ENCODE results near the gene TAF1L. TPM values are rescaled to one million over a fixed set of nuclear protein-coding genes. Genes with fewer than 3 reads are reported as not detected.

Gene TAF1L
- total RNA-seq, 4 donors from 2014 or later: 0.17 TPM; not detected in 3

GRCh38 chr9:32606811-32607210 is 28.7 kb downstream of the TAF1L start:
- TF ChIP-seq, protein P1, sequence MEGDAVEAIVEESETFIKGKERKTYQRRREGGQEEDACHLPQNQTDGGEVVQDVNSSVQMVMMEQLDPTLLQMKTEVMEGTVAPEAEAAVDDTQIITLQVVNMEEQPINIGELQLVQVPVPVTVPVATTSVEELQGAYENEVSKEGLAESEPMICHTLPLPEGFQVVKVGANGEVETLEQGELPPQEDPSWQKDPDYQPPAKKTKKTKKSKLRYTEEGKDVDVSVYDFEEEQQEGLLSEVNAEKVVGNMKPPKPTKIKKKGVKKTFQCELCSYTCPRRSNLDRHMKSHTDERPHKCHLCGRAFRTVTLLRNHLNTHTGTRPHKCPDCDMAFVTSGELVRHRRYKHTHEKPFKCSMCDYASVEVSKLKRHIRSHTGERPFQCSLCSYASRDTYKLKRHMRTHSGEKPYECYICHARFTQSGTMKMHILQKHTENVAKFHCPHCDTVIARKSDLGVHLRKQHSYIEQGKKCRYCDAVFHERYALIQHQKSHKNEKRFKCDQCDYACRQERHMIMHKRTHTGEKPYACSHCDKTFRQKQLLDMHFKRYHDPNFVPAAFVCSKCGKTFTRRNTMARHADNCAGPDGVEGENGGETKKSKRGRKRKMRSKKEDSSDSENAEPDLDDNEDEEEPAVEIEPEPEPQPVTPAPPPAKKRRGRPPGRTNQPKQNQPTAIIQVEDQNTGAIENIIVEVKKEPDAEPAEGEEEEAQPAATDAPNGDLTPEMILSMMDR (IDR thresholded peaks at IDR 0.05; ENCODE audit: low read depth): no peak

DNA sequence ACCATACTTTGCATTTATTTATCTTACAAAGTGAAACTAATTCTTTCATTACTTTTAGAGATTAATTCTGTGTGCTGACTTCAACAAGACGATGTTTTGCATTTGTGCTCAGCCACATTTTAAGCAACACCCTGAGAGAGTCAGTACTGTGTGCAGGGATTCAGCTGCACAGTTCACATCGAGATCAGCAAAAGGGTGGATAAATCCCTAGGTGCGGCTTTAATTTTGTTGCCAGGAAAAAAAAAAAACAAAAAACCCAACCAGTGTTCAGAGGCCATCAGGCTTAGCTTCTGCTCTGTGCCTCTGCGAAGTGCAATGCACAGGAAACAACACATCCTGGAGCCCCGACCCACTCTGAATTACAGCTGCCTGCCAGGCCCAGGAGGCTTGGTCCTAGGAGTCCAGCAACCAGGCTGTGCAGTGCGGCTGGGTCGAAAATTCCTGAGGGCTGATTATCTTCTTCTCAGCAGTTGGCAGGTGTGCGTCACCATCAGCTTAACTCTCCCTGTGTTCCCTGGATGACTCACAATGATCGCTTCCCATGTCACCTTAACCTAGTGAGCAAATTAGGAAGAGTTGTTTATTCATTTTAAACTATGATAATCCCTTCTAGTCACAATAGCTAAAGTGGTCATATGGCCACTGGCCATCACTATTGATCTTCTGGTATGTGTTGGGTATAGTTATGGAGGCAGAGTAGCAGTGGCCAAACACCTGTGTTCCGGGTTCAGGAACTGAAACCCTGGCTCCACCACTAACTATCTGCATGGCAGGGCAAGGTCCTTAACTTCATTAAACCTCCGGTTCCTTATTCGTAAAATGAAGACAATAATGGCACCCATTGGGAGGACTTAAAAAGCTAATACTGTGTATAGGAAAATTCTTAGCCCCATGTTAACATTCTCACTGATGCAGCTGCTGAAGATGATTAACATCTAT is 31.3 kb downstream of the TAF1L start:
- TF ChIP-seq, protein P1 (IDR thresholded peaks at IDR 0.05; ENCODE audit: low read depth): no peak

GRCh38 chr9:32596936-32597335 is 38.5 kb downstream of the TAF1L start:
- TF ChIP-seq, protein P1 (IDR thresholded peaks at IDR 0.05; ENCODE audit: low read depth): no peak

DNA sequence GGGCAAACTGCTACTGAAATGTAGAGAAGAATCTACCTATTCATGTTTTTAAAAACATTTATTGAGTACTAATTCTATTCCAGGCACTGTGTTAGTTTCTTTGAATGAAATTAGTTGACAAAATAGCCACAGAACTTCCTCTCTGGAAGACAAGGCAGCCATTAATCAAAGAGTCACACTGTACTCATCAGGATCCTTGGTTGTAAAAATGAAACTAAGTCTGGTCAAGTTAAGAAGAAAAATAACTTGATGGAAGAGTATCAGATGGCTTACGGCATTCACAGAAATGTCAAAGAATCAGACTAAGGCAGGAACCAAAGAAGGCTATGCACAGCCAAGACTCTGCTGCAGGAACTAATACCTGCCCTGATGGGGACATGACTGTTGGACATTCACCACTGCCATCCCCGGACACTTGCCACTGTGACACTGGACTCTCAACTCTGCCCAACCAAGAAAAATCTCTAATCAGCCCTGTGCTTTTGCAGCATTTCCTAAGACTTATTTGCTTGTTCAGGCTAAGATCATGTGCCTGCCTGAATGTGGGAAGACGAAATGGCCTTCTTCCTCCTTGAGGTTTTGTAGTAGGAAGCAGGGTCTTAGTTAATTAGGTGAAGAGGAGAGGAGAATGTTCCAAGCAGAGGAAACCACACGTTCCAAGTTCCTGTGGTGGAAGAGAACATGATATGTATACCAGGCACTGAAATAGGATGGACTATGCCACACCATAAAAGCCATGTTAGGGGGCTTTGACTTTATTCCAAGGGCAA is 39.2 kb downstream of the TAF1L start:
- TF ChIP-seq, protein P1 (IDR thresholded peaks at IDR 0.05; ENCODE audit: low read depth): no peak

DNA sequence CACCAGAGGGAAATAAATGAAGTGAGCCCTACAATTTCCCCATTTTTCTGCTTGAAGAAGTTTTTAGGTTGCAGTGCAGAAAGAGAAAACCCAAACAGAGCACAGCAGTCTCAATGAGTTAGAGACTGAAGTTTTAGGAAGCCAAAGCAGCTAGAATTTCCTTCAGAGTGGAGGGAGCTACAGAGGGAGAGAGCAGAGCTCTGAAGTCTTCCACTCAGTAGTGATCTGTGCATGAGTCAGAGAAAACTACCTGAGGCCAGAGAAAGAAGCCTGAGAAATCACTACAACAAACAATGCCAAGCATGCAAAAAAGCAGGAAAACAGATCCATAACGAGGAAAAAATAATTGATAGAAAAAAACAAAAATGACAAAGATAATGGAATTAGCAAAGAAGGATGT is 44.6 kb downstream of the TAF1L start:
- TF ChIP-seq, protein P1 (IDR thresholded peaks at IDR 0.05; ENCODE audit: low read depth): no peak

DNA sequence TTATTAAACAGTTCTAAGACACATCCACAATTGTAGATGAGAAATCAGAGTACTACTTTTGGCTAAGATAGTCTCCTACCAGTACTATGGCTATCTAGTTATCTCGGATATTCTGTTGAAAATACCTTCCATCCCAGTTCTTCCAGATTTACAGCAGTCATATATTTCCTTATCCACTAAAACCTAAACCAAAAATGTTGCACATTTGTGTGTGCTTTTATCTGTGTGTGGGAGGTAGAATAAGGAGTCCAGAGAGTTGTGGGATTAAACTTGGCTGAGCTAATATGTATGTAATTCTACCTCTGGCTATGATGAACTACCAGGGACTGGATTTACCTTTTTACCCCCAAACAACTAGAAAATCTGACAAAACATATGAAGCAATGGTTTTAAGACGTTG is 45.0 kb downstream of the TAF1L start:
- TF ChIP-seq, protein P1 (IDR thresholded peaks at IDR 0.05; ENCODE audit: low read depth): no peak
